Mesodermal cell (in vitro differentiated cells): ENCODE results near the gene ELMOD3.
"Not testable (repeated sequence)": the region's sequence is repeated elsewhere in the genome, so short reads cannot be mapped to it uniquely, and the experiment has no call there.

Experiments
- H3K27ac ChIP-seq: 2 replicates; pipeline ENCODE4 v1.7.0; 2013; ENCODE audit warnings: mild to moderate bottlenecking, low read depth, low read length, moderate library complexity; ENCODE audit not compliant: severe bottlenecking
- H3K36me3 ChIP-seq: 2 replicates; pipeline ENCODE4 v1.7.1; 2013; ENCODE audit warnings: mild to moderate bottlenecking, low read length, moderate library complexity; ENCODE audit not compliant: control insufficient read depth, insufficient read depth
- H3K4me1 ChIP-seq: one replicate; pipeline ENCODE4 v1.7.1; 2013; ENCODE audit warnings: mild to moderate bottlenecking, low read length; ENCODE audit not compliant: insufficient read depth, control insufficient read depth, poor library complexity, severe bottlenecking
- H3K4me3 ChIP-seq: 2 replicates; pipeline ENCODE4 v1.7.0; 2013; ENCODE audit warnings: low read length, control low read depth, mild to moderate bottlenecking; ENCODE audit not compliant: insufficient read depth, poor library complexity, severe bottlenecking; ENCODE audit errors: extremely low read depth
- H3K9me3 ChIP-seq: 2 replicates; pipeline ENCODE4 v1.7.1; 2013; ENCODE audit warnings: mild to moderate bottlenecking, low read length, moderate library complexity; ENCODE audit not compliant: control insufficient read depth
- WGBS, 2 experiments: methylation state at CpG; one replicate each; pipeline ENCODE4 v1.1.5; 2013; ENCODE audit warnings: missing lambda C conversion rate in 2 of 2; ENCODE audit not compliant: insufficient coverage in 2 of 2; 5-methylcytosine and 5-hydroxymethylcytosine counted together

Gene ELMOD3

DNA sequence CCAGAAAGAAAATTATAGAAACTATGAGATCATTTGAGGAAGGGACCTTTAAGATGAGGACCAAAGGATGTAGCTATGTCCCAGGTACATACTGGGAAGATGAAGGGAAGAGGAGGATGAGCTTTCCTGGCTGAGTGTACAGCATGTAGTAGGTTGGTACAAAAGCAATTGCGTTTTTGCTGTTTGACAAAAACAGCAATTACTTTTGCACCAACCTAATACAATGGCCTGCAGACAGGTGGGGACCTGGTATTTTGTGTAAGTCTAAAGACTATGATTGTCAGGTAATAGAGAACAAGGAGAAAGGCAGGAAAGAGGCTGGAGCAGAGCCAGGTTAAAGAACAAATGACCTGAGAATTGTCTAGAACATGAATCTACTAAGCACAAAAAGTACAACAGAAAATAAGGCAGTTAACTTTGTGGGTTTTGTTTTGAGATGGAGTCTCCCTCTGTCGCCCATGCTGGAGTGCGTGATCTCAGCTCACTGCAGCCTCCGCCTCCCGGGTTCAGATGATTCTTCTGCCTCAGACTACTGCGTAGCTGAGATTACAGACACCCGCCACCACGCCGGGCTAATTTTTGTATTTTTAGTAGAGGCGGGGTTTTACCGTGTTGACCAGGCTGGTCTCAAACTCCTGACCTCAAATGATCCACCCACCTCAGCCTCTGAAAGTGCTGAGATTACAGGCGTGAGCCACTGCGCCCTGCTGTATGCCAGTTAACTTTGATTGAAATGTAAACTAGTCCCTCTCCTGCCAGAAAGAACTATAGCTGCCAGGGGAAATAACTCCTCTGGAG is 23.5 kb upstream of the ELMOD3 start:
- H3K4me1 ChIP-seq, result no peaks in the 10 kb centered on the region
- WGBS, 2 experiments, result 78 to 91% methylated on average over 4 to 6 of the region's 13 CpGs
- H3K9me3 ChIP-seq, result no peaks in the 10 kb centered on the region
- no peak overlapping the region for H3K27ac ChIP-seq
- peaks cover under 1% of the 10 kb centered on the region for H3K36me3 ChIP-seq
- H3K4me3 ChIP-seq, result no peak overlapping the region

DNA sequence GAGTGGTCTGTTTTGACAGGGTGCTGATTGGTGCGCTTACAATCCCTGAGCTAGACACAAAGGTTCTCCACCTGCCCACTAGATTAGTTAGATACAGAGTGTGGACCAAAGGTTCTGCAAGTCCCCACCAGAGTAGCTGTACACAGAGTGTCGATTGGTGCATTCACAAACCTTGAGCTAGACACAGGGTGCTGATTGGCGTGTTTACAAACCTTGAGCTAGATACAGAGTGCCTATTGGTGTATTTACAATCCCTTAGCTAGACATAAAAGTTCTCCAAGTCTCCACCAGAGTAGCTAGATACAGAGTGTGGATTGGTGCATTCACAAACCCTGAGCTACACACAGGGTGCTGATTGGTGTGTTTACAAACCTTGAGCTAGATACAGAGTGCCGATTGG is 20.7 kb upstream of the ELMOD3 start:
- H3K36me3 ChIP-seq, H3K4me1 ChIP-seq, H3K9me3 ChIP-seq, H3K27ac ChIP-seq, H3K4me3 ChIP-seq: not testable (repeated sequence)
- WGBS, 2 experiments, result 100% methylated on average over 1 of the region's 4 CpGs; no CpG with 5 or more reads in 1 of the 2 experiments

DNA sequence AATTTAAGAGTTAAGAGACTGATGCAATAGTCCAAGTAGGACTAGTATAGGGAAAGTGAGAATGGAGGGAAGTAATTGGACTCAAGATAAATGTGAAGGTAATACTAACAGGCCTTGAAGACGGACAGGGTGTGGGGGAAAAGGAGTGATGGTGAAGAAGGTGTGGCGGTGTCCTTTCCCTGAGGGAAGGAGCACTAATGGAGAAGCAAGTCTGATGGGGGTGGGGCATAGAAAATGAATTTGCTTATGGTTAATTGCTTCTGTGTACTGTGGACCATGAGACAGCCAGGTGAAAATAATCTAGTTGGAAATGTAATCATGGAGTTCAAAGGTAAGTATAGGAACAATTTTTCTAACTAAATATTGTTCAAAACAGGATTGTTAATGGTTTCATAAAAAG is 19.6 kb upstream of the ELMOD3 start:
- WGBS, 2 experiments, result 39 to 50% methylated on average over 2 of the region's 2 CpGs
- Histone ChIP-seq H3K27ac (no peak overlapping the region), H3K36me3 (no peaks in the 10 kb centered on the region), H3K4me1 (no peaks in the 10 kb centered on the region), H3K9me3 (no peaks in the 10 kb centered on the region), H3K4me3 (no peak overlapping the region)

DNA sequence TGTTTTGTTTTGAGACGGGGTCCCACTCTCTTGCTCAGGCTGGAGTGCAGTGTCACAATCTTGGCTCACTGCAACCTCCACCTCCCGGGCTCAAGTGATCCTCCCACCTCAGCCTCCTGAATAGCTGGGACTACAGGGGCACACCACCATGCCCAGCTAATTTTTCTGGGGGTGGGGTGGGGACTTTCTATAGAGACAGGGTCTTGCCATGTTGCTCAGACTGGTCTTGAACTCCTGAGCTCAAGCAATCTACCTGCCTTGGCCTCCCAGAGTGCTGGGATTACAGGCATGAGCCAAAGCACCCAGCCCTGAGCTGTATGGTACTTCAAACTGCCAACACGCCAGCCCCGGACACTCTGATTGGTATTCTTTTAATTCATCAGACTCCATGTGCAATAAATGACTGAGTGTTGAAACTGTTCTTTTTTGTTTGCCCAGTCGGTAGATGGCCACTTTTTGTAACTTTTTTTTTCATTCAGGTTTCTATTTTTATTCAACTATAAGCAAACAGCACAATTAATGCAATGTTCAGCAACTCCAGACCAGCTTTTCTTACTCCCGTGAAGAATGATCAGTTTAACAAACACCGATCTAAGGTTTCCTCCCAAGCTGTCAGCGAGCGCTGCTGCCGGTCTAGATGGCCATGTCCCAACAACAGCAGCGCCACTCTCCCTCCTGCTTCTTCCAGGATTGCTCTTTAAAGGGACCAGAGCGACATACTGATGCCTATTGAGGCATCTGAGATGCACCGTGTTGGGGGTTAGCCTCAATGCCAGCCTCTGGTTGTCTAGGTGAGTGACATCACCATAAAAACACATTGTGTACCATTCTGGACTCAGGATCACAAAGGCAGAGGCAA is 14.3 kb upstream of the ELMOD3 start:
- Histone ChIP-seq H3K27ac (no peak overlapping the region), H3K36me3 (peaks cover 5% of the 10 kb centered on the region), H3K9me3 (no peaks in the 10 kb centered on the region), H3K4me3 (no peak overlapping the region), H3K4me1 (no peaks in the 10 kb centered on the region)
- 82 to 86% methylated on average over 7 to 10 of the region's 13 CpGs for WGBS, 2 experiments

DNA sequence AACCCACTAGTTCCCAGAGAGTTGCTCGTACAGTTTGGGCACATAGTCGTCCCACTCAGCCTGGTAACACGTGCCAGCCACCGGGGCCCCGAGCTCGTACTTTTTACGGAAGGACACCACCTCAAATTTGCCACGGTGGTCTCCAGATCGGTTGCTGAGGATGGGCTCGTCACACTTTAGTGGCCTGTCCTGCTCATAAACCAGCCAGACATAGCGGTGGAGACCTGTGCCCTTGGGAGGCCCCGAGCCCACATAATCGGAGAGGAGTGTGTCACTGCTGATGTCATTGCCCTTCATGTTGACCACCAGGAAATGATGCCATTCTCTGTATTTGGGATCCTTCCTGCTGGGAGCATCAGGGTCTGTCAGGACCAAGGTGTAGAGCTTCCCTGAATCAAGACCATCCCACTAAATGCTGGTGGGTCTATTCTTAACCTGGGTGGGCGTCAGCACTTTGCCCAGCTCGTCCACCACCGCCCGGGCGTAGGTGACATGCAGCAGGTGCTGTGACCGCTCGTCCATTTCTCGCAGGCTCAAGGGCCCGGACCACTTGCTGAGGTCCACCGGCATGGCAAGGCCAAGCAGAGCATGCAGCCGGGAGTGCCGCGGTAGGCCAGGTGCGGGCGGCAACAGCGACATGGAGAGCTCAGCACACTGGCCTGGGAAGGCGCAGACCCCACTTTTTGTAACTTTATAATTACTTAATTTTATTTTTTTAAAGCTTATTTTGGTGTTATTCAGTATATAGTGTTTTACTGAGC is 13.1 kb upstream of the ELMOD3 start:
- Histone ChIP-seq H3K4me3 (no peak overlapping the region), H3K27ac (no peak overlapping the region), H3K4me1 (no peaks in the 10 kb centered on the region), H3K36me3 (peaks cover 17% of the 10 kb centered on the region), H3K9me3 (no peaks in the 10 kb centered on the region)
- 95 to 97% methylated on average over 22 to 28 of the region's 30 CpGs for WGBS, 2 experiments

DNA sequence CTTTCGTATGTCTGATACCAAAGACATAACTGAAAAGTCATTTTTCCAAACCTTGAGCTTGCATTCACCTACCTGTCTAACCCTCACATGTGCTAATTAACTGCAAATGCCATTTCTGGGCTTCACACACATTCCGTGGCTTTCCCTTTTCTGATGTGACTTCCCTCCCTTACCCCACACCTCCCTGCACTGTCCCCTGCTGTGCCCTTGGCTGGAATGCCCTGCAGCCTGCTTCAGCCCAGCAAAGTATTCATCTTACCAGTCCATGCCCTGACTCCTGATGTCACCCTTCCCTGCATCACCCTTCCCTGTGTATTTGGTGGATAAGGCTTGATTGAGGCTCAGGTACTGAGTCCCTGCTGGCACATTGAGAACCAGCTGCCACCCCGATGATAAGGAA is 12.4 kb upstream of the ELMOD3 start:
- no peak overlapping the region for H3K4me3 ChIP-seq
- 43 to 89% methylated on average over 1 to 2 of the region's 3 CpGs for WGBS, 2 experiments
- no peaks in the 10 kb centered on the region for H3K4me1 ChIP-seq
- no peak overlapping the region for H3K27ac ChIP-seq
- H3K9me3 ChIP-seq, result no peaks in the 10 kb centered on the region
- H3K36me3 ChIP-seq, result peaks cover 24% of the 10 kb centered on the region

DNA sequence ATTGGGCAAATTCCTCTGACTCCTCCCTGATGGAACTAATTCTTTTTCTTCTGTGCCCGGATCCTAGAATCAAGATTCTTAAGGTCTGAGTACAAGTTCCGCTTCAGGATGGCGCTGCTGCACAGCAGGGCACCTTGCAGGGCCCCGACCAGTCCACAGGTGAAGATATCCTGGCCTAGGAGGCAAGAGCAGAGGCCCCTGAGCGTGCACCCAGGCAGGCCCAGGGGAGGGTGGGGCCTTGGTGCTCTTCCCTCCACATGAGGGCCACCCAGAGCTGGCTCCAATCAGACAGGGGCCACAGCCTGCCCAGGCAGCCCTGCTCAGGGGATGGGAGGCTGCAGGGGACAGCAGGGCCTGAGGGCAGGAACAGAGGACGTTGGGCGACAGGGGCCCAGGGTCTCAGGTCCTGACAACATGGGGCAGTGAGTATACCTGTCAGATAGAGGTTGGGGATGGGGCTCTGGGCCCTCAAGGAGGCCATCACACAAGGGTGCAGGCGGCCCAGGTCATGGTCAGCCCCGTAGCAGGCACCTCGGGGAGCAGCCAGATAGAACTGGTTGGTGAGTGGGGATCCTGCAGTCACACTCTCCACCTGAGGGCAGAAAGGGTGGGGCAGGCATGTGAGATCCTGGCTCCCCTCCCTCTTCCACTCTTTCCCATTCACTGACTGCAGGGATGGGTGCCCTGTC is 11.2 kb upstream of the ELMOD3 start:
- not testable (repeated sequence) for H3K4me1 ChIP-seq, H3K27ac ChIP-seq, H3K9me3 ChIP-seq, H3K4me3 ChIP-seq
- 93 to 96% methylated on average over 7 to 8 of the region's 10 CpGs for WGBS, 2 experiments
- peaks cover 30% of the 10 kb centered on the region for H3K36me3 ChIP-seq

DNA sequence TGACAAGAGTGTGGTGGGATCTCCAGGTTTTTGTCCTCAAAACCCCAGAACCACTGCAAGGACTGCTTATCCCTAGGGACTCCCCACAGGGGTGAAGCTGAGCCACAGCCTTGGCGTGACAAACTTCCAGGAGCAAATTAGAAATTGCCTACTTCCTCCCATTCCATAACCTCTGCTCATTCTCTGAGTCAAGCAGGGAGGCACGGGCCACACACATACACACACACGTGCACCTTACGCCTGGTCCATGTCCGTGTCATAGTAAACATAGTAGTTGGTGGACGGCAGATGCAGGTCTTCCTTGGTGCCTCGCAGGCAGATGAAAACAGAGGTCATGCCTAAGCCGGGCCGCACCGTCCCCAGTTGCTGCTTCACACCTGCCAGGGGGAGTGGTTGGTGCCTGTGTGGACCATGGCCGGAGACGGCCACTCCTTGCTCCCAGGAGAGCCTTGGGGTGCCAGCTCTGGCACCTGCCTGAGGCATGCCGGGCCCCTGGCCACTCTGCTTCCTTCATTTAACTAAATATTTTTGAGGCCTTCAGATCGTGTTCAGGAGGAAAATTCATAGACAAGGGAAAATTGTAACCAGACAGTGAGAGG is 10.1 kb upstream of the ELMOD3 start:
- Histone ChIP-seq H3K27ac (no peak overlapping the region), H3K4me1 (no peaks in the 10 kb centered on the region), H3K9me3 (no peaks in the 10 kb centered on the region), H3K36me3 (peaks cover 36% of the 10 kb centered on the region), H3K4me3 (no peak overlapping the region)
- WGBS, 2 experiments, result 94 to 95% methylated on average over 10 to 12 of the region's 14 CpGs

DNA sequence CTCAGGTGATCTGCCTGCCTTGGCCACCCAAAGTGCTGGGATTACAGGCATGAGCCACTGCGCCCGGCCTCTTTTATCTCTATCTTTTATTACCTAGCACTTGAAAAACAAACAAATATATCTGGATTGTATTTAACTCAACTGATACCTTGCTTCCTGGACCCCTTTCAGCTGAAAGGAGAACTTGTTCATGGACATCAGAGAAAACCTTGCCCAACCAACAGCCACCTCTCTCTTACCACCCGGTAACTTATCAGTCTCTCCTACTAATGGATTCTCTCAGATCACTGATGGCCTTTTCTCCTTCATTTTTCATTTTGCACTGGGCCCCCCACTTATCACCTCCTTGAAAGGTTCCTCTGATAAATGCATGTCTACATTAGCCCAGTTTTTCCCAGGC is 7.0 kb upstream of the ELMOD3 start:
- 78 to 97% methylated on average over 1 to 3 of the region's 3 CpGs for WGBS, 2 experiments
- no peaks in the 10 kb centered on the region for H3K9me3 ChIP-seq
- no peak overlapping the region for H3K27ac ChIP-seq
- H3K4me3 ChIP-seq, result no peak overlapping the region
- no peaks in the 10 kb centered on the region for H3K4me1 ChIP-seq
- H3K36me3 ChIP-seq, result peaks cover 62% of the 10 kb centered on the region

DNA sequence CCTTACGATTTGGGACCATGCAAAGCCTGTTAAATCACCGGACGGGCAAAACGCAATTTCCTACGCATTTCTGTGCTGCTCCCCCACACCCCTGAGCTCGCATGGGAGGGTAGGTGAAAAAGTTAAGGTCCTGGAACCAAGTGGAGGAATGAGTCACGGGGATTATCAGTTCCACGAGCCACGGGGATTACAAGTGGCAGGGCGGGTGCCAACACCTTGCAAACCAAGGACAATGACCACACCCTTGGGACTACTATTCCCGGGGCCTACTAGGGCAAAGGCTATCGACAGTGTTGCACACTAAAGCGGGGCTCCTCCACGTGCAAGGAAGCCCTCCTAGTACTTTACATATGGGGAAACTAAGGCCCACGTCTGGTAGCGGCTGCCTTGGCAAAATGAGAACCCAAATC is 688 bp upstream of the ELMOD3 start:
- 69 to 75% methylated on average over 14 to 16 of the region's 16 CpGs for WGBS, 2 experiments
- H3K27ac ChIP-seq, result peak overlapping the region; percentile 62
- H3K36me3 ChIP-seq, result peaks cover 57% of the 10 kb centered on the region
- H3K4me1 ChIP-seq, result peaks cover 3% of the 10 kb centered on the region
- peak overlapping the region; percentile 87 for H3K4me3 ChIP-seq
- H3K9me3 ChIP-seq, result no peaks in the 10 kb centered on the region
